GM21825 (cell line): ENCODE measurements around the gene CDK4.
"Not testable (repeated sequence)": the region's sequence is repeated elsewhere in the genome, so short reads cannot be mapped to it uniquely, and the experiment has no call there.

Experiments used
- ATAC-seq: cut with Tn5 transposase; IDR thresholded peaks from one replicate; pipeline ENCODE4 v1.9.1; 2021; ENCODE audit warnings: mild to moderate bottlenecking, moderate library complexity; ENCODE audit not compliant: unreplicated experiment

Gene CDK4

DNA sequence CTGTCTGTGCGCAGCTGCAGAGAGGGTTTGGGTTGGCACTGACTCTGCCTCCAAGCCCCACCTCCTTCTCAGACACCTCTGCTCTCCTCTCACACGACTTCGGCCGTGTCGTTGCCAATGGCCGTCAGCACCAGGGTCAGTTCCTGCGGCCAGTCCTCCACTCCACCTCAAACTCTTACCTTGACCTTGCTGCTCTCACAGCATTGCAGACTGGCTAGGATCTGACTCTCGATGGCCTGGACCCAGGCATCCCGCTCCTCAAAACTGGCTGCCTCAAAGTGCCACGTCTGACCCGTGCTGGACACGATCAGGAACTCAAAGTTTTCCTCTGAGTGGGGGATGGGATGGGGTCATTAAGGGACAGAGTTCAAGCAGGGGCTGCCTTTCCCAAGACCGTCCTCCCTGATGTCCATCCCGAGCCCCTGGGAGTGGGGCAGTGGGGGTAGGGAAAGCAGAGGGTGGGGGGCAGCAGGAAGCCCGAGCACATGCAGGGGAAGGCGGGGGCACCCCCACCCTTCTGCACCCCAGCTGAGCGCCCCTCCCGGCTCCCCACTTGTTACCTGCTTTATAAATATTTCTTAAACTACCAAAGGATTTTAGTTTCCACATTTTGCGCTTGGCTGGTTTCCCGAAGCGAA is 24.2 kb downstream of the CDK4 start:
- no peak for ATAC-seq

DNA sequence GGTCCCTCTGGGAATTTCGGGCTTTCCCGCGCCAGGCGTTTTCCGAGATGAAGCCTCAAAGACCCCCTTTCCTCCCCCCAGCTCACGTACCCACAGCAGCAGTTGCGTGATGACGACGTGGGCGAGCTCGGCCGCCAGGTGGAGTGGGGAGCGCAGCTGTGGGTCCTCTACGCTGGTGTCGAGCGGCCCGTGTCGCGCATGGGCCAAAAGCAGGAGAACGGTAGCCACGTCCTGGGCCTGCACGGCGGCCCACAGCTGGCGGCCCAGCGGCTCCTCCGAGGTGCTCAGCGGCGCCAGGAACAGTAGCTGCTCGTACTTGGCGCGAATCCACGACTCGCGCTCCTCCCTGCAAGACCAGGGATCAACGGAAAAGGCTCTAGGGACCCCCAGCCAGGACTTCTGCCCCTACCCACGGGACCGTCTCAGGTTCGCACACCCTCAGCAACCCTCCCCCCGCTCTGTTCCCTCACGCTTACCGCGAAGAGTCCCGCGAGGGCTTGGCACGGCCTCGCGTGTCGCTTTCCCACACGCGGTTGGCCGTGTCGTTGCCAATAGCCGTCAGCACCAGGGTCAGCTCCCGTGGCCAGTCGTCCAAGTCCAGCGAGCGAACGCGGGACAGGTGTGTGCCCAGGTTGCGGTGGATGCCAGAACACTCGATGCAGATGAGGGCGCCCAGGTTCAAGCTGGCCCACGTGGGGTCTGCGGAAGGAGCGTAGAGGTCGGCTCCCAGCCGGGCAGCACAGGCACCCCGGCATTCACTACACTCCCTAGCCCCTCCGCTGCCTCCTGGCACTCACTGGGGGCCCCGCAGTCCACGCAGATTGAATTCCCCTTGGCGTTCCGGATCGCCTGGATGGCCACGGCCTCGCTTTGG is 25.0 kb downstream of the CDK4 start:
- ATAC-seq: no peak

DNA sequence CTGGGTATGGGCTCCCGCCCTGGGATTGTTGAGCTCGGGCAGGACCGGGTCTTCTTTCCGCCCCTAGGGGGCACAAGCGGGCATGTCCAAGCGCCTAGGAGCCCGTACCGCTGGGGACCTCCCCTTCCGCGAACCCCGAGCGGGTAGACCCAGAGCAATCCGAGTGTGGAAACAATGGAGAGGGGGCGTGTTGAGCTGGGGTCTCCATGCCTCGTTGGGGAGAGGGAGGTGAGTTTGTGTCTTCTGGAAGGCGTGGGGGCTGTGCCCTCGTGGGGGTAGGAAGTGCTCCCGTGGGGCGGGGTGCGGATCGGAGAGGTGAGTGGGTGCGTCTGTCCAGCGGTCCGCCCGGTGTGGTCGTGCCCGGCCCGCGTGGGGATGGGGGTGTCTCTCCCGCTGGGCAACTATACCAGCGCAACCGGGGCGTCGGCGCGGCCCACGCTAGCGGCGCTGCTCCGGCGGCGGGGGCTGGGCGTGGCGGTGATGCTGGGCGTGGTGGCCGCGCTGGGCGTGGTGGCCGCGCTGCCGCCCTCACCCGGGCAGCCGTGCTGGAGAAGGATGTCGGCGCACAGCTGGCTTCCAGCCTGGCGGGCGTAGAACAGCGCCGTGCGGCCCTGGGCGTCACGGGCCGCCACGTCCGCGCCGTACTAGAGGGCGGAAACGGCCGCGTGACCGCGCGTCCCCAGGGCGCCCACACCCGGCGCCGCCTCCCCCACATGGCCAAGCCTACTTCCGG is 25.8 kb downstream of the CDK4 start:
- no peak for ATAC-seq

DNA sequence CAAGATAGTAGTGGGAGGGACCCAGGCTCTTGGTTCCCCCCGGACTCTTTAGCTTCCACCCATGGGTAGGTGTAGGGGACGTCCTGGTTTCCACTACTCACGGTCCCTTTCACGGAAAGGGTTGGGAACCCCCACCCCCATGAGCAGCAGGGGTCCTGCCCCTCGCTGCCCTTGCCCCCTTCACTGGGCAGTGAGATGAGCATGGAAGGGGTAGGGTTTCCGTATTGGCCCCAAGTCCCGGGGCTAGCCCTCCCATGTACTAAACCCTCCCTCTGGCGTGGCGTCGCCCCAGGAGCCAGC is 26.3 kb downstream of the CDK4 start:
- ATAC-seq: no peak

- ATAC-seq: no peak
Measured at GRCh38 chr12:57724936-57725740, 27.0 kb downstream of the CDK4 start.

DNA sequence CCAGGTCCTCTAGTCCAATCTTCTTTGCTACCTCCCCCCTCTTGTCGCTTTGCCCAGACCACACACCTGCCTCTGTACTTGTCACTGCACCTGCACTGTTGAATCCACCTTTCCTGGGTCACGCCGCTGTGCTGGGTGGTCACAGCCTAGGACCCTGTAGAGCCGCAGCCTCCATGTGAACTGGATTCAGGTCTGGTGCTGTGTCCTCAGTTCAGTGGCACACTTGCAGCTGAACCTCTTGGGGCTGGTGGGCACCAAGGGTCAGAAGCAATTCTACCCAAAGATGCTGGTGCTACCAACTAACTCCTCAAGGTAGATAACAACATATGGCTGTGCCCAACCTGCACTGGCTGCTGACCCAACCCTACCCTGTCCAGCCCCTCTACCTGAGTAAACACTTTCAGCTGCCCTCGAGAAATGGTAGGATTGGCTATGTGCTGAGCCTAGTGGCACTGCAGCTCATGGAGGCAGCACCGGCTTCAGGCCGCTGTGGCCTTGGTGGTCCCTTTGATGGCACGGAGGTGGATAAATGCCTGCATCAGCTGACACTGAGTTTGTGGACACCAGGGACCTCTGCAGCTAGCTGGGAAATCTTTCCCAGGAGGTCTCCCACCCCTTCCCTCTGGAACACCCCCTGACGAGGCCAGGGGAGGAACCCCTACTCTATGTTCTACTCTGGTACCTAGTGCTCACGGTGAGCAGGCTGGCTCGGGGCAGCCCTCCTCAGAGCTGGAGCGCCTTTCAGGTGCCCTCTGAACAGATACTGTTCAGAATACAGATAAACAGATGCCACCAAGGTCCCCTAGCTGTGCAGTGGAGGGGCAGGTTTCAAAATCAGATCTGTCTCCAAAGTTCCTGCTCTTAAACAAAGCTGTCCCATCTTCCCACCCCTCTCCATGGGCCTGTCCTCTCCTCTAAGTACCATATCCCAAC is 27.8 kb downstream of the CDK4 start:
- ATAC-seq: no peak

GRCh38 chr12:57723630-57723962 is 28.5 kb downstream of the CDK4 start:
- ATAC-seq: no peak

GRCh38 chr12:57722716-57723629 is 29.1 kb downstream of the CDK4 start:
- ATAC-seq: no peak

DNA sequence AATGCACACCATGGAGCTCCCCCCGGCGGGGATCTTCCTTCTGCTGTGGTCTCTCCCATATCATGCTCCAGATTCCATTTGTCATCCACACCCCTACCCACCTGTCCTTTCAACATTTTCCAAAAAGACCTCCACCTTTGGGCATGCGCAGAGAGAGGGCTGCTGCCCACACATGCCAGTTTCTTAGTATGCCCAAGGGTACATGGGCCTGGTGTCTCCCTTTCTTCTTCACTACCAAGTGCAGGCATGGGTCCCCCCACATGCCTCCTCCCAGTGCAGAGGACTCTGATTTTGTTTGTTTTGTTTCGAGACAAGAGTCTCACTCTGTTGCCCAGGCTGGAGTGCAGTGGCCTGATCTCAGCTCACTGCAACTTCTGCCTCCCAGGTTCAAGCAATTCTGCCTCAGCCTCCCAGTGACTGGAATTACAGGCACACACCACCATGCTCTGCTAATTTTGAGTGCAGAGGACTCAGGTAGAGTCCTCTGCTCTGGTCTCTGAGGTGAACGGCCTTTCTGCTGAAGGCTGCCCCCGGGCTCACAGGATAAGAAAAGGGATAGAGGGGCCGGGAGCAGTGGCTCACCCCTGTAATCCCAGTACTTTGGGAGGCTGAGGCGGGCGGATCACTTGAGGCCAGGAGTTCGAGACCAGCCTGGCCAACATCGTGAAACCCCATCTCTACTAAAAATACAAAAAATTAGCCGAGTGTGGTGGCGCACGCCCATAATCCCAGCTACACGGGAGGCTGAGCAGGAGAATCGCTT is 30.1 kb downstream of the CDK4 start:
- ATAC-seq: not testable (repeated sequence)

- ATAC-seq: no peak
Measured at GRCh38 chr12:57720606-57721595, 31.2 kb downstream of the CDK4 start.

GRCh38 chr12:57719777-57720605 is 32.1 kb downstream of the CDK4 start:
- no peak for ATAC-seq

GRCh38 chr12:57718641-57719528 is 33.2 kb downstream of the CDK4 start:
- no peak for ATAC-seq

GRCh38 chr12:57717846-57718640 is 34.1 kb downstream of the CDK4 start:
- no peak for ATAC-seq

DNA sequence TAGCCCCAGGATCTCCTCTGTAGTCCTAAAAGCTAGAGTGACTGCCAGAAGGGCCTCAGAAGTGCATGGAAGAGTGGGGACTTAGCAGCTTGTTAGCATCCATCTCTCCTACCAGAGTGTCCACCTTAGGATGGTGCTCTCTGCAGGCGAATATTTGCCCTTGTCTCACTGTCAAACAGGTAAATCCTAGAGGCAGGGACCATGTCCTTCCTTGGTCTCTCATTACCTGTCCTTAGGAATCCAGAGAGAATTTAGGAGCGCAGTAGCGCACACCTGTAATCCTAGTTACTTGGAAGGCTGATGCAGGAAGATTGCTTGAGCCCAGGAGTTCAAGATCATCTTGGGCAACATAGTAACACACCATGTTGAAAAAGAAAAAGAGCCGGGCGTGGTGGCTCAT is 35.0 kb downstream of the CDK4 start:
- no peak for ATAC-seq

DNA sequence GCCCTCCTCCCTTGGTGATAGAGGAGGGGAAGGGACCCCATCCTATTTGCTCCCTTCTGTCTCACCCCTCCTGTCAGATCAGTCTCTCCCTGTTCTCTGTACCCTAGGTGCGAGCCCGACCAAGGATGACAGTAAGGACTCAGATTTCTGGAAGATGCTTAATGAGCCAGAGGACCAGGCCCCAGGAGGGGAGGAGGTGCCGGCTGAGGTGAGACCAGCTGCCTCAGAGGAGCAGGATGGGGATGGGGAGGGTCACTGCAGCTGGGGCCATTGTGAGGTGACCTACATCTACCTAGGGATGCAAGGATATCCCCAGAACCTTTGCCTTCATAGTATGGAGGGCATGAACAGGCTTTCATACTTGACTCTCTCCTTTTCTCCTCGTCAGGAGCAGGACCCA is 35.8 kb downstream of the CDK4 start:
- ATAC-seq: no peak
